ENCODE data around the gene SYNDIG1.

SYNDIG1 gene

GRCh38 chr20:24572140-24572539 is 102.7 kb downstream of the SYNDIG1 start:
- DNase-seq, result no peak

- no peak for DNase-seq
These were observed 103.4 kb downstream of the SYNDIG1 start for GRCh38 chr20:24572862-24573261.

GRCh38 chr20:24573557-24573956 is 104.1 kb downstream of the SYNDIG1 start:
- no peak for DNase-seq

GRCh38 chr20:24574307-24574706 is 104.9 kb downstream of the SYNDIG1 start:
- DNase-seq, result no peak

DNA sequence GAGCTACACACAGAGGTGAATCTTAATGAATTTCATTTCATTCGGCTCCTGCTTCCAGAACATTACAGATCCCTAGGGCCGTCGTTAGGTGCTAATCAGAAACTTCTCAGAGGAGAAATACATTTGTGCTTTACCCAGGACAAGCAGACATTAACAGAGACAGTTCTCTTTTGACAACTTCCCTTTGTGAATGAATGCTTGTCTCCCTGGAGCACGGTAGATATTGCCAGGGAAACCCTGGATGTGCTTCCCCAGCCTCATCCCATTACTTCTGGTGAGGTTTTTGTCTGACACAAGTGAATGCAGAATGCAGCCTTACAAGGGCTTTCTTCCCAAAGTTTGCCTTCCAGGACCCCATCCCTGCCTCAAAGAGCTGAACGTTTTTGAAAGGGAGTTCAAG is 105.4 kb downstream of the SYNDIG1 start:
- no peak for DNase-seq

GRCh38 chr20:24575811-24576210 is 106.4 kb downstream of the SYNDIG1 start:
- no peak for DNase-seq

- DNase-seq, result no peak
These were observed 107.0 kb downstream of the SYNDIG1 start for GRCh38 chr20:24576447-24576846.

- no peak for DNase-seq
These were observed 108.0 kb downstream of the SYNDIG1 start for GRCh38 chr20:24577271-24577909.

DNA sequence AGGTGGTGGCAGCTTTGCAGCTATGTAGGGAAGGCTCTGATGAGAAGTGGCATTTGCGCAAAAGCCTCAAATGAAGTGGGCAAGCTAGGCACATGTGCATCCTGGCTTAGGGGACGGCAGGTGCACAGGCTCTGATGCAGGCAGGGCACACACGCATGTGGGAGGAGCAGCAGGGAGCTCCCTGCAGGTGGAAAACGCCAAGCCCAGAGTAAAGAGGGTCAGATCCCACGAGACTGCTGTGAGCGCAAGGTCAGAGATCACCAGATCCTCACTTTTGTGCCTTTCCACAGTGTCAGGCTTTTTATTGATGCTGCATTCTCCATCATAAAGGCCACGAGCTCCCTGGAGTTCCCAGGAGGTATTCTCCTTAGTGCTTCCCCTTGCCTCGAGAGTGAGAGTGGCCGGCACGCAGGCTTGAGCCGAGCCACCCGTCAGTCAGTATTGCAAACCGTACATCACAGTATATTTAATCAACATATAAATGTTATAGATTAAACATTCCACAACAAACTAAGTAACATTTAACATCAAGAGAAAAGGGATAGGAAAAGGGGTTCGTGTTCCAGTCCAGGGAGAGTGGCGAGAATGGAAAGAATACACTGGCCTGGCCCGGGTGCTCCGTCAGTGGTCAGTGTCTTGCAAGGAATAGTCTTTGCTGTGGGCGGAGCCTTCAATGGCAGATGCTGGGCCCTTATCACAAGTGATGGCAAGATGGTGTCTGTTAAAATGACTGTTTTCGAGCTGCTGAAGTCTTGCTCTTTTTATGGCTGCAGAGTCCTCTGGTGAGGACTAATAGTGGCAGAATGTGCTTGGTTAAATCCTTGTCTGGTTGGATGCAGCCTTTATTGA is 109.4 kb downstream of the SYNDIG1 start:
- no peak for DNase-seq

DNA sequence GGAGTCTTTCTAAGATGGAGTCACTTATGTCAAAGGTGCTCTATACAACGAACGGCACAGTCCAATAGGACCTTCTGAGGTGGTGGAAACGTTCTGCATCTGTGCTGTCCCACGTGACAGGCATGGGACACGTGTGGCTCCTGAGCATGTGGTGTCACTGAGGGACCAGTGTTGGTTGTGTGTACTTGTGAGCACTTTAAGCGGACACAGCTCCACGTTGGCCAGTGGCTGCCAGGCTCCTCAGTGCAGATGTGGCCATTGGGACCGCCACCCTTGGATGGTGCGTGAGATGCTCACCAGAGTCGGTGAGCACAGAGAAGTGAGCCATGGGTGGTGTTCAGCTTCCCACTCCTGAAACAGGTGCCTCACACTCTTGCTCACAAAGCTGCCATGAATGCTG is 110.0 kb downstream of the SYNDIG1 start:
- DNase-seq, result no peak

DNA sequence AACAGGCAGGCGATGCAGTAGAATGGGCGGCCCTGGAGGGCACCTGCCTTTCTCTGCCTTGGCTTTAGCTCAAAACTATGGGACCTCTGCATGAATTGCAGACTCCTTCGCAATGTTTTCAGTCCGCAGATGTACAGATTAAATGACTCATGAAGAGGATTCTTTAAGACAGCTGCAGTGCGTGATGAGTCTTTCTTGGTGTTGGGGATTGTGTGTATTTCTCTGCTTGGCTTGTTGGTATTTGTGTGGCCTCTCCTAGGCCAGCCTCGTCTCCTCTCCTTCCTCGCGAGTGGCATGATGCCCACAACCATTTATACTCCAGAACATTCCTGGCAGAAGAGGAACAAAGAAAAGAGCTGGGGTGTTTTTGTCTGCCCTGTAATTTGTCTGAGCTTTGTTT is 110.6 kb downstream of the SYNDIG1 start:
- DNase-seq, result no peak

DNA sequence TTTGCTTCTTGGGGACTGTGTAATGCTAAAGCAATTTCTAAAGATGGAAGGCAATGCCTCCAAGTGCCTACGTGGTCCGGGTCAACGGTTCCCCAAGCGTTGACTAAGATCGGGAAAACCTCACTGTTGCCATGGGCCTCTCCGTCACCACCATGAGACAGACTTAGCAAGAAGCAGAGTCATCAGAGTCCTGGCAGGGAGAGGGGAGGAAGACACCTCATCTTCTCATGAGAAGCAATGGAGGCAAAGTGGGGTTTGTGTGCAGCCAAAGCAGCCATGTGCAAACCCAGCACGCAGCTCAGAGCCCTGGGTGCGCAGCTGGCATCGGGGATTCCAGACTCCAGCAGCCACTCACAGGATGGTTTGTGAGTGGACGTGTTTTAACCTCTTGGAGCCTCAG is 111.4 kb downstream of the SYNDIG1 start:
- no peak for DNase-seq

DNA sequence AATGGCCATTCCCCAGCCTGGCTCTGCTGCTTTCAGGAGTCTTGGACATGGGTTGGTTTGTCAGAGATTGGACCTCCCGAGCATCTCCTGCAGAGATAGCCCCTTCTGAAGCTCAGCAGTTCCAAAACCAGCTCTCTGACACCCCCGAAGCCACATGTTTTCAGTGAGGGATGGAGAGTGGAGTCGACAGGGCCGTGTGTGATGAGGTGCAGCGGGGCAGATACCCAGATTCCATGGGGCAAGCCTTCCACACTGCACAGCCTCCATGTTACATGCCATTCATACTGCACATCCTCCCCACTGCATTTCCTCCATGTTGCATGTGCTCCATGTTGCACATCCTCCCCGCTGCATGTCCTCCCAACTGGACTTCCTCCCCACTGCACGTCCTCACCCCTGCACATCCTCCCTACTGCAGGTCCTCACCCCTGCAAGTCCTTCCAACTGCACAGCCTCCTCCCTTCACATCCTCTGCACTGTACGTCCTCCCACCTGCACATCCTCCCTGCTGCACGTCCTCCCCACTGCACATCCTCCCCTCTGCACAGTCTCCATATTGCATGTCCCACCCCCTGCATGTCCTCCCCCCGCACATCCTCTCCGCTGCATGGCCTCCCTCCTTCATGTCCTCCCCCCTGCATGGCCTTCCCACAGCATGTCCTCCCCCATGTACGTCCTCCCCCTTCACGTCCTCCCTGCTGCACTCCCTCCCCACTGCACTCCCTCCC is 112.2 kb downstream of the SYNDIG1 start:
- DNase-seq, result no peak

DNA sequence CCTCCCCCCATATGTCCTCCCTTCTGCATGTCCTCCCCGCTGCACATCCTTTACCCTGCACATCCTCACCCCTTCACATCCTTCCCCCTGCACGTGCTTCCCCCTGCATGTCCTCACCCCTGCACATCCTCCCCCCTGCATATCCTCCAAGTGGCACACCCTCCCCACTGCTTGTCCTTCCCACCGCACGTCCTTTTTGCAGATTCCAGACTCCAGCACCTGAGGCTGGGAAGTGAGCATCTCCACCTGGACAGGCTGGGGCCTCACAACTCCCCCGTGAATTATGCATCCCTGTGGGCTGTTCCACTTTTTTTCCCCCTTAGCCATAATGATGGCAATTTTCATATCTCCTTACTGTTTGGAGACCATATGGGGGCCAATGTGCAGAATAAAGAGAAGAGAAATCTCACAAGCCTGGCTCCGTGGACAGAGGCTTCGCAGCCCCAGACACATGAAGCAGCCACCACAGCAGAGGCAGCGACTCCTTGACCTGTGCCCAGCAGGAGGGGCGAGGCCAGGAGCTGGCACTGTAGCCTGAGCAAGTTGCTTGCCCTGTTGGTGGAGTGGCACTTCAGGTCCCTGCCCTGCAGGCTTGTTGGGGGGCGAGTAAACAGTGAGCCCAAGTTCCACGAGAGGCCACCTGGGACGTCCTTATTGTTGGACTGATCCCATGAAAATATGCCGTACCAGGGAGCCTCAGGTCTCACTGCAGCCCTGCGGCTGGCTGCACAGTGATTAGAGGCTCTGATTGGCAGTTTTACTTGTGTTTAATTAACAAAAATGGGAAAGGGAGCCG is 113.1 kb downstream of the SYNDIG1 start:
- no peak for DNase-seq

DNA sequence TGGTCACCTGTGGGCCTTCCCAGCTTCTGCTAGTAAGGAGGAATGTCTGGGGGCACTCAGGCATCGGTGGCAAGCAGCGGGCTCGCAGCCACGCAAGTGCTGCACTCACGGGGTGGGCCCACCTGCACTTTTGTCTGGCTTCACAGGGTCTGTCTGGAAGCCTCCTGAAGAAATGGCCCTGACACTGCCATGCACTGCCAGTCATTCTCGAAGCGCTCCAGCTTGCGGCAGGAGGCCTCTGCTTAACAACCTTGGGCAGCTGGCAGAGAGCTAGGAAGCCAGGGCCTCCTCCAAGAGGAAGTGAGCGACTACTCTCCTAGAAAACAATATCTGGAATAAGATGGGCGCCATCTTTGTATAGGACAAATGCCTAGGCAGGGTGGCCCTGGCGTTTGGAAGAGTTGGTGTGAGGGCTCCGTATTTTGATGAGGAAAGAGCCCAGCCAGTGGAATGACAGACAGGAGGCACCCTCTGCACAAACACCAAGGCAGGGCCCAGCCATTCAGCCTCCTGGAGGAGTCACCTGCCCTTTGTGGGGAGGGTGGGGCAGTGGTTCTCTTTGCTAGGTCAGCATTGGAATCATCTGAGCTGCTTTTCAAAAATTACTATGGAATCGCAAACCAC is 113.9 kb downstream of the SYNDIG1 start:
- no peak for DNase-seq

- DNase-seq, result no peak
These were observed 114.6 kb downstream of the SYNDIG1 start for GRCh38 chr20:24584078-24584477.

DNA sequence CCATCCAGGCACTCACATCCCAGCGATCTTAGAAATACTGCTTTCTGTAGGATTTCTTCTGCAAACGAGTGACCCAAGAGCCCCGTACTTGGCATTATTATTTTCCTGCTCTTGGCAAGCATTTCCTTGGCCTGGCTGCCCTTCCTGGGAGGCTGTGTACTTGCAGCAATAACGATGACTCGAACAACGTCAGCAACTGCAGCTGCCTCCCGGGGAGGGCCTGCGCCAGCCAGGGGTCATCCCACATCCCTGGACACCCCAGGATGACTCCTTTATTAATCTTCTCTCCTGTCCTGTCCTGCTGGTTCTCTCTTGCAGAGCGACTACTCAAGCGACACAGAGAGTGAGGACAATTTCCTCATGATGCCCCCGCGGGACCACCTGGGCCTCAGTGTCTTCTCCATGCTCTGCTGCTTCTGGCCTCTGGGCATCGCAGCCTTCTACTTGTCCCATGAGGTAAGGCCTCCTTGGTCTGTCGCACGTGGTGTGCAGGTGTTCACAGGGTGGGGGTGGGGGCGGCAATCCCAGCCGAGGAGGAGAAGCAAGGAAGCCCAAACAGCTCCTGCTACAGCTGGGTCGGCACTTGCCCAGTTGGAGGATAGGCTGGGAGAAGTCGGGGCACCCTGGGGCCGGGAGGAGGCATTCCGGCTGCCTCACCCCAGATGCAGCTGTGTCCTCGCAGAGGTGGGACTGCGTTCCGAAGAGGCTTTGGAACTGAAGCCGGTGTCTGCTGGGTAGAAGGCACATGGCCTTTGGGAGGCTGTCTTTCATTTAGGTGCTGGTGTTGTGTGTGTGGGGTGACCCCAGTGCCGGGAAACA is 115.3 kb downstream of the SYNDIG1 start:
- DNase-seq, result no peak

GRCh38 chr20:24585796-24586522 is 116.5 kb downstream of the SYNDIG1 start:
- no peak for DNase-seq

DNA sequence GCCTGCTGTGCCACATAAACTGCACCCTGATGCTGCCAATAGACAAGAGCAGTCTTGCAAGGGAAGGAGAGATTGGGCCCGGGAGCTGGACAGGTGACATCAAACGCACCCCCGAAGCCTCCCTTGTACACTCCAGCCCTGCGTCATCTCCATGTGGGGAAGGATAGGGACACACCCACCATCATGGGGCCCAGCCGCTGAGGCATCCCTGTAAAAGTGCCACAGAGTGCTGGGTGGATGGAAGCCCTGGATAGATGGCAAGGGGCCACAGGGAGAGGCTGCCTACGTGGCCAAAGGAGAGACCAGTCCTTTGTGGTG is 117.1 kb downstream of the SYNDIG1 start:
- DNase-seq, result no peak

GRCh38 chr20:24587384-24588046 is 118.1 kb downstream of the SYNDIG1 start:
- DNase-seq, result no peak

Data from activated naive CD4-positive, alpha-beta T cell (primary cell).